ENCODE measurements around the gene GGA1. TPM values are rescaled to one million over a fixed set of nuclear protein-coding genes. Genes with fewer than 3 reads are reported as not detected.

Gene GGA1
- total RNA-seq, 1 donor from 2014 or later = 32.0 TPM

DNA sequence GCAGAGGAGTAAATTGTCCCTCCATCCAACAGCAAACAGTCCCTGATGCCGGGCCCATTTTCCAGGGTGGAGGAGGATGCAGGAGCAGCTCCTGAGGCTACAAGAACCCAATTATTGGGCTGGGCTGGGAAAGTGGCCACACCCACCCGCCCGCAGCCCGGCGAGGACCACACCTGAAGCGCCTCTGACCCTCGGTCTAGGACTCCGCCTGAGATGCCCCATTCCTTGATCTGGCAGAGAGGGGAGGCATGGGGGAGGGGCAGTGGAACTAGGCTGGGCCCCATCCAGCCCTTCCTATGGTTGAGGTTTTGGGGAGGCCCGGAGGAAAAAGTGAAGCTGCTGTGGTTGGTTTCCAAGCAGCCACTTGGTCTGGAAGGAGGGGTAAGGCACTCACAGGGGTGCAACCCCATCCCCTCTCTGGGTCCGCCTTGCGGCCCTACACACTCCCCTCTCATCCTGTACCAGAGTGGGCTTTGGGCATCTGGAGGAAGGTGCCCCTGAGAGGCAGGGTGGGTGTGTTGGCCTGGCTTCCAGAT lies 64.4 kb downstream of the GGA1 start:
- Mint-ChIP-seq H3K36me3 (ENCODE audit: low read depth) (peaks cover 4% of the 10 kb centered on the region), H3K27me3 (ENCODE audit: low read depth) (no peaks in the 10 kb centered on the region), H3K4me1 (ENCODE audit: low read depth) (peaks cover 27% of the 10 kb centered on the region), H3K4me3 (ENCODE audit: unreplicated experiment) (no peak overlapping the region), H3K9me3 (ENCODE audit: low read depth) (no peaks in the 10 kb centered on the region), H3K27ac (ENCODE audit: unreplicated experiment) (peak overlapping the region; percentile 5)
- TF ChIP-seq, protein P1, sequence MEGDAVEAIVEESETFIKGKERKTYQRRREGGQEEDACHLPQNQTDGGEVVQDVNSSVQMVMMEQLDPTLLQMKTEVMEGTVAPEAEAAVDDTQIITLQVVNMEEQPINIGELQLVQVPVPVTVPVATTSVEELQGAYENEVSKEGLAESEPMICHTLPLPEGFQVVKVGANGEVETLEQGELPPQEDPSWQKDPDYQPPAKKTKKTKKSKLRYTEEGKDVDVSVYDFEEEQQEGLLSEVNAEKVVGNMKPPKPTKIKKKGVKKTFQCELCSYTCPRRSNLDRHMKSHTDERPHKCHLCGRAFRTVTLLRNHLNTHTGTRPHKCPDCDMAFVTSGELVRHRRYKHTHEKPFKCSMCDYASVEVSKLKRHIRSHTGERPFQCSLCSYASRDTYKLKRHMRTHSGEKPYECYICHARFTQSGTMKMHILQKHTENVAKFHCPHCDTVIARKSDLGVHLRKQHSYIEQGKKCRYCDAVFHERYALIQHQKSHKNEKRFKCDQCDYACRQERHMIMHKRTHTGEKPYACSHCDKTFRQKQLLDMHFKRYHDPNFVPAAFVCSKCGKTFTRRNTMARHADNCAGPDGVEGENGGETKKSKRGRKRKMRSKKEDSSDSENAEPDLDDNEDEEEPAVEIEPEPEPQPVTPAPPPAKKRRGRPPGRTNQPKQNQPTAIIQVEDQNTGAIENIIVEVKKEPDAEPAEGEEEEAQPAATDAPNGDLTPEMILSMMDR (IDR thresholded peaks at IDR 0.05) = no peak
- DNase-seq (ENCODE audit: low spot score) = no peak

DNA sequence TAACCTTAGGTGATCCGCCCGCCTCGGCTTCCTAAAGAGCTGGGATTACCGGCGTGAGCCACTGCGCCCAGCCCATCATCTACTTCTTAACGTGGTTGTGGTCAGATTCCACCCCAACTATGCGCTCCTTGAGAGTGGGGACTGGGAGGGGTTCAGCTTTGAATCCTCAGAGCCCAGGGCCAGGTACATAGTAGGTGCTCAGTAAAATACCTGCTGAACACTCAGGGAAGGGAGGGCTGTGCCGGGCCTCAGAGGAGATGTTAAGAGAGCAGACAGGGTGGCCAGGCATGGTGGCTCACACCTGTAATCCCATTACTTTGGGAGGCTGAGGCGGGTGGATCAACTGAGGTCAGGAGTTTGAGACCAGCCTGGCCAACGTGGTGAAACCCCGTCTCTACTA lies 65.6 kb downstream of the GGA1 start:
- TF ChIP-seq, protein P1 (IDR thresholded peaks at IDR 0.05) = no peak
- peaks cover 6% of the 10 kb centered on the region for H3K36me3 Mint-ChIP-seq (ENCODE audit: low read depth)

DNA sequence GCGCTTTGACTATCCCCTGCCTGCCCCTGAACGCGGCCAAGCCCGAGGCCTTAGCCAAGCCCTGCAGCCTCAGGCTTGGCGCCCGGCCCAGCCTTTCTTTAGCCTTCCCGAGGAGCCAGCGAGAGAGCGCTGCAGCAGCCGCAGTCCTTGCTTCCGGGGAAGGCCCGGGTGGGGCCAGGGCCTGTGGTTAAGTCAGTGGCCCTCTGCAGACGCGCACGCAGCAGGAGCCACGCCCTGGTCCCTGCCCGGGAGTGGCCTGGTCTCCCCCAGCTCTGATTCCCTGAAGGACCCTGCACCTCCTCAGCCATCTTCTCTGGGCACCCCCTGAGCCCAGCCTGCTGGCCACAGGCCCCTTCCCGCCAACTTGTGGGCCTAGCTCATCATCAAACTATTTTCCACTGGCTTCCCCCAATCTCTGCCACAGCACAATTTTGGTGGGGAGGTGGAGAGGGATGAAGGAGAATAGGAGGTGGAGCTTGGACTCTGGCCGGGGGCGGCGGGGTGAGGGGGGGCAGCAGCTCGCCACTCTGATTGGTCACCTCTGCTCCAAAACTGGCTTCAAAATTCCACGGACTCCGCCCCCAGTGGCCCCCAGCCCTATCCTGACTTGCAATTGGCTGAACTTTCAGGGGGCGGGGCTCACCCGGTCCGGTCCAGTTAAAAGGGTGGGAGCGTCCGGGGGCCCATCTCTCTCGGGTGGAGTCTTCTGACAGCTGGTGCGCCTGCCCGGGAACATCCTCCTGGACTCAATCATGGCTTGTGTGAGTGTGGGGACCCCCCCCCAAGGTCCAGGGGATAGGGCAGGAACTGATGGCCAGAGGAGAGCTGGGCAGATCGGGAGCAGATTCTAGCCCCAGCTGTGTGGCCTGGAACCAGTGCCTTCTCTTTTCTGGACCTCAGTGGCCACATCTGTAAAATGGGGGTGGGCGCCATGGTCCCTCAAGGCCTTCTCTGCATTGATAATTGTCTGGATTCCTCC lies 66.6 kb downstream of the GGA1 start, which contains the start of gene LGALS1:
LGALS1 (plus strand) TSS at position 686 of the 979 bp plus-strand sequence; CDS start at position 753, 67 bp downstream.
- H3K4me3 Mint-ChIP-seq (ENCODE audit: unreplicated experiment) = peak within 1 kb of the TSS; percentile 77
- peaks cover 12% of the 10 kb centered on the region for H3K36me3 Mint-ChIP-seq (ENCODE audit: low read depth)
- H3K9me3 Mint-ChIP-seq (ENCODE audit: low read depth) = no peaks in the 10 kb centered on the region
- no peaks in the 10 kb centered on the region for H3K27me3 Mint-ChIP-seq (ENCODE audit: low read depth)
- peak within 1 kb of the TSS; percentile 90 for H3K27ac Mint-ChIP-seq (ENCODE audit: unreplicated experiment)
- peaks cover 30% of the 10 kb centered on the region for H3K4me1 Mint-ChIP-seq (ENCODE audit: low read depth)
- DNase-seq (ENCODE audit: low spot score) = no peak
- TF ChIP-seq, protein P1 (IDR thresholded peaks at IDR 0.05) = peak; percentile 31

More for the DNA sequence above, 65.6 kb downstream of the GGA1 start:
- Mint-ChIP-seq H3K27me3 (ENCODE audit: low read depth) (no peaks in the 10 kb centered on the region), H3K27ac (ENCODE audit: unreplicated experiment) (peak overlapping the region; percentile 73), H3K4me3 (ENCODE audit: unreplicated experiment) (no peak overlapping the region), H3K9me3 (ENCODE audit: low read depth) (no peaks in the 10 kb centered on the region), H3K4me1 (ENCODE audit: low read depth) (peaks cover 27% of the 10 kb centered on the region)
- DNase-seq (ENCODE audit: low spot score) = no peak

DNA sequence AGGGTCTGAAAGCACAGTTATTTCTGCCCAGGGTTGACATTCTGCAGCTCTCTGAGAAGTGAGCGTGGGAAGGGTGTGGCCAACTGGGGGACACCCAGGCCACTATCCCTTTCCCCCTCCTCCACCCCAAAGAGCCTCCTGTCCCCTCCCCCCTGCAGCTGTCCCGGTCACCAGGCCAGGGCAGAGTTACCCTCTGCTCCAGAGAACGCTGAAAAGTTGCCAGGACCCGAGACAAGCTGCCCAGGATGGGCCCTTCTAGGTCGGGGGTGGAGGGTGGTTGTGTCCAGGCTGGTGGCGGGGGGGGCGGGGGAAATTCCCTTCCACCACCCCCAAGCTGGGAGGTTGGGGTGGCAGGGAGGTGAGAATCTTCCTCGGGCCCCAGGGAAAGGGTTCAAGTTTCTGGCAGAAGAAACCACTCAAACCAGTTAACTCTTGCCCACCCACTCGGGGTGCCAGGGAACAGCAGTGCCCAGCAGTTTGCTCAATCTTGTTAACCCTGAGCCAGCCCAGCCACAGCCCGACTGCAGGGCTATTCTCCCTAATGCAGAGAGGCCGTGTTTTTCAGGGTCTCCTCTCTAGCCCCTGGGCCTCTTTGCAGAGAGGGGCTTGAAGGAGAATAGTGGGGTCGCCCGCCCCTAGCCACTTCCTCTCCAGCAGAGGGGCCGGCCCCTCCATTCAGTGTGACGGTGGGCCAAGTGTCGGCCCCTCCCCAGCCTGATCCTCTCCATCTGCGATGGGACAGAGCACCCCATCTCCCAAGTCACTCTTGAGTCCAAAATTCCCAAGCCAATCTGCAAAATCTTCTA lies 67.5 kb downstream of the GGA1 start:
- H3K4me1 Mint-ChIP-seq (ENCODE audit: low read depth) = peaks cover 36% of the 10 kb centered on the region
- no peaks in the 10 kb centered on the region for H3K9me3 Mint-ChIP-seq (ENCODE audit: low read depth)
- peak overlapping the region; percentile 77 for H3K4me3 Mint-ChIP-seq (ENCODE audit: unreplicated experiment)
- peaks cover 12% of the 10 kb centered on the region for H3K36me3 Mint-ChIP-seq (ENCODE audit: low read depth)
- TF ChIP-seq, protein P1 (IDR thresholded peaks at IDR 0.05) = no peak
- H3K27ac Mint-ChIP-seq (ENCODE audit: unreplicated experiment) = peak overlapping the region; percentile 90
- H3K27me3 Mint-ChIP-seq (ENCODE audit: low read depth) = no peaks in the 10 kb centered on the region
- DNase-seq (ENCODE audit: low spot score) = no peak

Data from chondrocyte (in vitro differentiated cells).